Mesothelial cell of epicardium (in vitro differentiated cells): Measurements from ENCODE around the gene ADGRG6. TPM values are rescaled to one million over a fixed set of nuclear protein-coding genes. Genes with fewer than 3 reads are reported as not detected.
"Not testable (repeated sequence)": the region's sequence is repeated elsewhere in the genome, so short reads cannot be mapped to it uniquely, and the experiment has no call there.

Experiments used
- DNase-seq, 2 experiments: peaks; one replicate each; pipeline ENCODE4 v3.0.0; 2021; ENCODE audit warnings: low spot score in 2 of 2; ENCODE audit not compliant: unreplicated experiment in 2 of 2
- H3K27ac Mint-ChIP-seq: 2 replicates; pipeline ENCODE4 v1.8.0; 2021; ENCODE audit warnings: mixed read lengths
- H3K27me3 Mint-ChIP-seq: 2 replicates; pipeline ENCODE4 v1.8.0; 2021; ENCODE audit warnings: low read depth, mixed read lengths
- H3K36me3 Mint-ChIP-seq: 2 replicates; pipeline ENCODE4 v1.8.0; 2021; ENCODE audit warnings: mixed read lengths
- H3K4me1 Mint-ChIP-seq: 2 replicates; pipeline ENCODE4 v1.8.0; 2021; ENCODE audit warnings: mixed read lengths
- H3K4me3 Mint-ChIP-seq: 2 replicates; pipeline ENCODE4 v1.8.0; 2021; ENCODE audit warnings: mild to moderate bottlenecking, moderate library complexity, mixed read lengths
- H3K9me3 Mint-ChIP-seq: 2 replicates; pipeline ENCODE4 v1.8.0; 2021; ENCODE audit warnings: mixed read lengths
- CTCF ChIP-seq: fragments of 200-600 bp; sonication (generic); IDR thresholded peaks from one replicate; pipeline ENCODE4 v1.5.0; 2021; ENCODE audit warnings: antibody characterized with exemption; ENCODE audit not compliant: unreplicated experiment
- total RNA-seq: library from RNA; stranded (reverse); gene quantifications from 3 replicates; pipeline ENCODE4 v1.2.1, GENCODE V29; 2021

Gene ADGRG6
- total RNA-seq, 1 donor from 2014 or later = 36.6 TPM

GRCh38 chr6:142443532-142443931, 141.7 kb downstream of the ADGRG6 start:
- peaks cover 4% of the 10 kb centered on the region for H3K36me3 Mint-ChIP-seq
- H3K4me3 Mint-ChIP-seq = no peak overlapping the region
- DNase-seq = no peak
- TF ChIP-seq CTCF = no peak
- H3K27me3 Mint-ChIP-seq = no peaks in the 10 kb centered on the region
- H3K27ac Mint-ChIP-seq = no peak overlapping the region
- H3K4me1 Mint-ChIP-seq = peaks cover 4% of the 10 kb centered on the region
- no peaks in the 10 kb centered on the region for H3K9me3 Mint-ChIP-seq

GRCh38 chr6:142444376-142444775, 142.6 kb downstream of the ADGRG6 start:
- Mint-ChIP-seq H3K27ac (no peak overlapping the region), H3K4me1 (peaks cover 4% of the 10 kb centered on the region), H3K9me3 (no peaks in the 10 kb centered on the region), H3K36me3 (peaks cover 4% of the 10 kb centered on the region), H3K4me3 (no peak overlapping the region), H3K27me3 (no peaks in the 10 kb centered on the region)
- DNase-seq = no peak
- TF ChIP-seq CTCF = no peak

DNA sequence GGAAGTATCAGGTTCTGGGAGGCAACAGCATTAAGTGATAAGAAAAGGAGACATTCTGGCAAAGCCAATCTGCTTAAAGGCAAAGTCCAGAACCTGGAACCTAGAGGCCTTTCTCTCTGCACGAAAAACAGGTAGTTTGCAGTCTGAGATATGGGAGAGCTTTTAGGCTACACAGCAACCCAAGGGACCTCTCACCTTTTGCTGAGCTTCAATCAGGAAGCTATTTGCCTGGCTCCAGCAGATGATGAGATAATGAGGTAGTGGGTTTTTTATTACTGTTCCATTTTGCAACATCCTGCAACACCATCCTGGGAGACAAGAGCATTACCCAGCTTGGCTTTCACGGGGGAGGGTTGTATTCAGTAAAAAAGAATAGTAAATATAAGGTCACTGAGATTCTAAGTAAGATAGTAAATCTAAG, 143.1 kb downstream of the ADGRG6 start:
- Mint-ChIP-seq H3K36me3 (peaks cover 2% of the 10 kb centered on the region), H3K4me1 (peaks cover 4% of the 10 kb centered on the region), H3K27me3 (no peaks in the 10 kb centered on the region), H3K27ac (no peak overlapping the region), H3K4me3 (no peak overlapping the region), H3K9me3 (no peaks in the 10 kb centered on the region)
- no peak for TF ChIP-seq CTCF
- DNase-seq = no peak

DNA sequence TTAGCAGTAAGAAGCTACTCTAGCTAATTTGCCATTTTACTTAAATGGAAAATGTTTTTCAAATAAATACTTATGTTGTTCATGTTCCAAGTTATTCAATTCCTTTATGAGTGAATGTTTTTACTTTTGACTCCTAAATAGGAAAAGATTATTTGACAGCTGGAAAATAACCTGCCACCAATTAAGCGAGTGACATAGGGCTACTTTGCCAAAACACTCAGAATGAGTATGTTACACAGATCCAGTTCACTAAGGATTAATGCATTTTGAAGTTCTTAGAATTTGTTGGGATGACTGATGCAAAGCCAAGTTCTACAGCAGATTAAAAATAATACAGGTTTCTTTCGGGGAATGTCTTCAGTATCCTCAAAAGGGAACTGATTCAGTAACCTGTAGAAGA, 144.4 kb downstream of the ADGRG6 start:
- Mint-ChIP-seq H3K4me3 (no peak overlapping the region), H3K36me3 (peaks cover 8% of the 10 kb centered on the region), H3K9me3 (no peaks in the 10 kb centered on the region), H3K27ac (no peak overlapping the region), H3K27me3 (no peaks in the 10 kb centered on the region), H3K4me1 (peaks cover 4% of the 10 kb centered on the region)
- no peak for DNase-seq
- no peak for TF ChIP-seq CTCF

DNA sequence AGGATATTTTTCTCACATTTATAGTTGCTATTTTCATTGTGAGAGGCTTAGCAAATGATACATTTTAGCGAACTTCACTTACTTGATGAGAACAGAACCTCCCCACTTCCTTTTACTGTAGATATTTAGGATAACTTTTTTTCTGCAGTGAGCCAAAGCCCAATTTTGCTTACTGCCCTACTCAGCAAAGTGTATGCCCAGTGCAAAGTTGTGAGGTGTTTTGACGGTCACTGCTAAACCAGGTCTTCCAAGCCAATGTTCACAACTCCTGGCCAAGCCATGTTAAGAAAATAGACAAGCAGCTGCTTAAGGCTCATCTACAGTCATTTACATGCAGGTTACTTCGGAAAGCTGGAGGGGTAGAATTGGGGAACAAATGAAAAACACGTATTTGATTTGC, 144.8 kb downstream of the ADGRG6 start:
- Mint-ChIP-seq H3K4me1 (peaks cover 4% of the 10 kb centered on the region), H3K27me3 (no peaks in the 10 kb centered on the region), H3K9me3 (no peaks in the 10 kb centered on the region), H3K4me3 (no peak overlapping the region), H3K36me3 (peaks cover 8% of the 10 kb centered on the region), H3K27ac (no peak overlapping the region)
- DNase-seq = no peak
- TF ChIP-seq CTCF = no peak

DNA sequence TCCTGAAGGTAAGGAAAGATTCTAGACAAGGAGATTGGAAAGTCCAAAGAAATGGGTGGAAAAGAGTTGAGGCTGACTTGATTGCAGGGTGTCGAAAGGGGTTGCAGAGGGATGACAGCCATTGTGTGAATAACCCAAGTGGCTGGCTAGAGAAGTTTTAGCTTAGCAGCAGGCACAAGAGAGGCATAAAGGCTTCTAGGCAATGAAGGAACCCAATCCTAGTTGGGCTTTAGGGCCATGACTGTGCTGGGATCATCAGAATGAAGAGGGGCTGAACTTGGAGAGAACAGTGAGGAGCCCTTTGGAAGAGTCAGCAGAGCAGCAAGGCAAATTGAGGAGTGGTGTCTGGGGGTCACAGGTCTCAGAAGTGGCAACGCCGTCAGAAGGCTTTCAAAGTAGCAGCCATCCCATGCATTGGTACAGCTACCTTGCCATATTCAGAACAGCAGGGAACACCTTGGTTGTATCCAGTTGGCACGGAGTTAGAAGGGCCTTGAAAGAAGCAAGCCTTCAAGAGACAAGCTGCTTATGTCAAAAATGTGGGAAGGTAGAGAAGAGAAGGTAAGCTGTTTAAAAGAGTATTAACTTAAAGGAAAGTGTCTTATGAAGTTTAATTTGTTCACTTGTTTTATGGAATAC, 146.4 kb downstream of the ADGRG6 start:
- Mint-ChIP-seq H3K4me1 (peaks cover 4% of the 10 kb centered on the region), H3K27me3 (no peaks in the 10 kb centered on the region), H3K9me3 (no peaks in the 10 kb centered on the region), H3K4me3 (no peak overlapping the region), H3K27ac (no peak overlapping the region), H3K36me3 (peaks cover 8% of the 10 kb centered on the region)
- no peak for TF ChIP-seq CTCF
- no peak for DNase-seq

DNA sequence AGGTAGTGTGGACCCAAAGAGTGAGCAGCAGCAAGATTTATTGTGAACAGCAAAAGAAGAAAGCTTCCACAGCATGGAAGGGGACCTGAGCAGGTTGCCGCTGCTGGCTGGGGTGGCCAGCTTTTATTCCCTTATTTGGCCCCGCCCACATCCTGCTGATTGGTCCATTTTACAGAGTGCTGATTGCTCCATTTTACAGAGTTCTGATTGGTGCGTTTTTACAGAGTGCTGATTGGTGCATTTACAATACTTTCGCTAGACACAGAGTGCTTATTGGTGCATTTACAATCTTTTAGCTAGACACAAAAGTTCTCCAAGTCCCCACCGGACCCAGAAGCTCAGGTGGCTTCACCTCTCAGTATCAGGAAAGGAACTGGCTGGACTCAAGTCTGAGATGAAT, 149.0 kb downstream of the ADGRG6 start:
- H3K9me3 Mint-ChIP-seq, H3K27ac Mint-ChIP-seq, H3K27me3 Mint-ChIP-seq, H3K4me1 Mint-ChIP-seq, DNase-seq, H3K4me3 Mint-ChIP-seq: not testable (repeated sequence)
- peaks cover 10% of the 10 kb centered on the region for H3K36me3 Mint-ChIP-seq
